GM18519 (cell line): ENCODE measurements around the gene PCOLCE2.

Experiments used
- ATAC-seq: cut with Tn5 transposase; IDR thresholded peaks from one replicate; pipeline ENCODE4 v1.9.1; 2021; ENCODE audit warnings: mild to moderate bottlenecking, moderate library complexity; ENCODE audit not compliant: unreplicated experiment, low FRiP score

Gene PCOLCE2

DNA sequence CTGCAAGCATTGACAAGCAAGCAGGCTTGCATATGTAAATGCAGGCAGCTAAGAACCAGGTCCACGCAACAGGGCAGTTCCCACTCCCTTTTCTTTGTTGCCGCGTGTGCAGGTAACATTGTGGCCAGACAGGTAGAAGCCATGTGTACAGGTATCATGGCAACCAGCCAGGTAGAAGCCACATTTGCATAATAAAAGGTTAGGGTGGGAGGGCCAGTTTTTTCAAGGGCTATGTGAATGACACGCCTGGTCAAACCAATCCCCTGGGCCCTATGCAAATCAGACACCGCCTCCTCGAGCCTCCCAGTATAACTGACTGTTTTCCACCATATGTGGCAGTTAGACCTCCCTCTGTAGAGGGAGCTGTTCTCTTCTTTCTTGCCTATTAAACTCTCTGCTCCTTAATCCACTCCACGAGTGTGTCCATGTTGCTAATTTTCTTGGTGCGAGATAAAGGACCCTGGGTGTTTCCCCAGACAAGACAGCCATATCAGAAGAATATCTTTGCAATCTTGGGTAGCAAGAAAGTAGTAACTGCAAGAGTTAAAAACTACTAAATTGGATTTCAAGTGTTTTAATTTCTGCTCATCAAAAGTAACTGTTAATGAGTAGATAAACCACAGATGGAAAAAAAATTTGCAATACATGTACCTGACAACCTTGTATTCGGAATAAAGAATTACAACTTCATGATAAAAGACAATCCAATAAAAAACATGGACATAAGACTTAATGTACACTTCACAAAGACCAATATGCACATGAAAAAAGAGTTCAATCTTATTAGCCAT lies 21.8 kb downstream of the PCOLCE2 start:
- no peak for ATAC-seq

DNA sequence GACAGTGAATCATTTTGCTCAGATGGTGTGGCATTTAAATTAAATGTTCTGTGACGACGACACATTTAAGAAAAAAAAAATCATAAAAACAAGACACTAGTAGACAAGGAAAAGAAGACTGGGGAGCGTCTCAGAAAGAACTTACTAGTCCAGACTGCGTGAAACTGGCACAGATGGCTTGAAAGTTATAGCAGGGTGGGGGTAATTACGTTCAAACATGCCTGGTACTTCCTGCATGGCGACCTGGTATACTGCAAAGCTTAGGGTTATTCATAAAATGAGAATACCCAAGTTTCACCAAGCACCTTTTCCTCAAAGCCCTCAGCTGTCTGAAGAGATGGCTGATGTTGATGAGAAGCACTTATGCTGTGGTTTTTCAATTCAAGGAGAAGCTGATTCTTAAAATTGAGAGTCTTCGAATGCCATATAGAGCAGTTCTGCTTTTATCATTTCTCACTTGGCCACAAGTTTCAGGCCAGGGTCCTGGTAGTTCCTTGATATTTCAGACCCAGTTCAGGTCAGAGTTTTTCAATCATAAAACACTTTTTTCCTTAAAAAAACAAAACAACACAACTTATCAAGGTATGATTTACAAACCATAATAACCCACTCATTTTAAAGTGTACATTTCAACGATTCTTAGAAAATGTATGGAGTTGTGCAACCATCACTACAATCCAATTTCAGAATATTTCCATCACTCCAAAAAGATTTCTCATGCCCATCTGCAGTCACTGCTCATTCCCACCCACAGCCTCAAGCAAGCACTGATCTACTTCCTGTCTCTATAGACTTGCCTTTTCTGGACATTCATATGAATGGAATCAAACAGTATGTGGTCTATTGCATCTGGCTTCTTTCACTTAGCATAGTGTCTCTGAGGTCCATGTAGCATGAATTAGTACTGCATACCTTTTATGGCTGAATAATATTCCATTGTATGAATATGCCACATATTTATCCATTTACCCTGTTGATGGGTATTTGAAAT lies 24.7 kb downstream of the PCOLCE2 start:
- ATAC-seq: no peak

GRCh38 chr3:142863010-142863817 lies 25.7 kb downstream of the PCOLCE2 start:
- no peak for ATAC-seq

- no peak for ATAC-seq
Observed at GRCh38 chr3:142861926-142862325, 27.0 kb downstream of the PCOLCE2 start.

DNA sequence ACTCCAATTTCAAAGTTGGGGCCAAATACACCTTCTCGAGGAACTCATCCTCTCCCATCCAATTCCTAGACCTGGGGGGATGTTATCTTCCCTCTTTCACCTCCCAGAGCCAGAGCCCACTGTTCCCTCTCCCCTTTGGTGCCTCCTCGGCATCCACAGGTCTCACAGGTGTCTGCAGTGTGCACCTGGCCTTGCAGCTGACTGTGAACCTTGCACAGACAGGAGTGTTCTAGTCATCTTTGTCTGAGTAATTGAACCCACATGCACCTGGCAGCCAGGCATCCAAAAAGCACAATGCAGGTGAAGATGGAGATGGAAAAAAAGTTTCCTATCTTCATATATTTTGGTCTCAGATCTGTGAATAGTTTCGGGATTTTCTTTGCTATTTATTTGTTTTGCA lies 30.8 kb downstream of the PCOLCE2 start:
- no peak for ATAC-seq

- ATAC-seq: no peak
Observed at GRCh38 chr3:142857056-142857455, 31.8 kb downstream of the PCOLCE2 start.

DNA sequence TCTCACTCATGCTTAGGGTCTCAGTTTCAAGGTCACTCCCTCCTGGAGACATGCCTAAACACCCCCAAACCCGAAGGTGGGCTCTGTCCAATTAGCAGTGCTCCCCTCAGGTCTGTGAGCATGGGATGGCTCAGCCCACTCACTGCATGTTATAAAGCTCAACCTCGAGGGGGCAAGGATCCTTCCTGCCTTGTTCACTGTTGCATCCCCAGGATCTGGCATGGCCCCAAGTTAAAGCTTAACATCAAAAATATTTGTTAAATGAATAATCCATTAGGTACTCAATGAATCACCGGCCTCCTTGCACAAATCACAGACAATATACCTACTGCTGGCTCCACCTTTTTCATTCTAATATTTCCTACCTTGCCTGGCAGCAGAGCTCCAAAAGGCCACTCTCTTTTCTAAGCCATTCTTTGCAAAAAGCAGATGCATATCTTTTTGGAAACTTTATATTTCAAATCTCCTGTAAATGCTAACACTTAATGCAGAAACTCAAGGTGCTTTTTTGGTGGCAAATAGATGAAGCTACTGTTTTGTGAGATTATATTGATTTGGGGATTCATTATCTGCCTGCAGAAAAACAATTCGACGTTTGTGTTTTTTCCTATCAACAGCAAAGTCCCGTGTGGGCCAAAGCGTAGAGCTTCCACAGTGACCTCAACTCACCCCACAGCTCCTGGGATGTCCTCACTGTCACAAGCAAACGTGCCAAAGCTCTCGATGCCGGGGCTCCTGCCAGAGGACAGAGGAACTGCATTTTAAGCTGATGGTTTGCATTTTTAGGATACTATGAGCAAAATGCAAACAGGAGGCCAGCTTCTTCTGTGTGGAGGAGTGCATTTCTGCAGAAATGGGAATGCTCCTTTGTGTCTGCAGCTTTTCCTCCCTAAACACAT lies 35.4 kb downstream of the PCOLCE2 start:
- ATAC-seq: no peak

GRCh38 chr3:142852009-142852408 lies 36.9 kb downstream of the PCOLCE2 start:
- ATAC-seq: no peak

DNA sequence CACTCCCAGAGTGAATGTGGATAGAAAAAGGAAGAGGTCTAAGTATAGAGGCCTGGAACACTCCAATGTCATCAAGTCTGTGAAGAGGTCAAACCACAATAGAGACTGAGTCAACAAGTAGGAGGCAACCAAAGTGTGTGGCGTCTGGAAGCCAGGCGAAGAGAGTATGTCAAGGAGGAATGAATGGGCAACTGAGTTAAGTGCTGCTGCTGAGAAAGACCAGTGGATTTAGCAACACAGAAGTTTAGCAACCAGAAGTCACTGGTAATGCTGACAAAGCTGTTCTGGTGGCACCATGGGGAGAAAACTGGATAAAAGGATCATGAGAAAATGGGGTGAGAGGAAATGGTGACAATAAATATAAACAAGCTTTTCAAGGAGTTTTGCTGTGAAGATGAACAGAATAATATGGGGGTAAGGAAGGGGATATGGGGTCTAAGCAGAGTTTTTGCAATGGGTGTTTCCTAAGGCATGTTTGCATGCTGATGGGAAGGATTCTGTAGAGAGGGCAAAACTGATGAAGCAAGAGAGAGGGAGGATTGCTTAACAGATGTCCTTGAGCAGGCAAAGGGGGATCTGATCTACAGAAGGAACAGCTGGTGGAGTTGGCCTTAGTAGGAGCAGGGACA lies 38.4 kb downstream of the PCOLCE2 start:
- no peak for ATAC-seq

- ATAC-seq: no peak
Observed at GRCh38 chr3:142849148-142849547, 39.7 kb downstream of the PCOLCE2 start.

DNA sequence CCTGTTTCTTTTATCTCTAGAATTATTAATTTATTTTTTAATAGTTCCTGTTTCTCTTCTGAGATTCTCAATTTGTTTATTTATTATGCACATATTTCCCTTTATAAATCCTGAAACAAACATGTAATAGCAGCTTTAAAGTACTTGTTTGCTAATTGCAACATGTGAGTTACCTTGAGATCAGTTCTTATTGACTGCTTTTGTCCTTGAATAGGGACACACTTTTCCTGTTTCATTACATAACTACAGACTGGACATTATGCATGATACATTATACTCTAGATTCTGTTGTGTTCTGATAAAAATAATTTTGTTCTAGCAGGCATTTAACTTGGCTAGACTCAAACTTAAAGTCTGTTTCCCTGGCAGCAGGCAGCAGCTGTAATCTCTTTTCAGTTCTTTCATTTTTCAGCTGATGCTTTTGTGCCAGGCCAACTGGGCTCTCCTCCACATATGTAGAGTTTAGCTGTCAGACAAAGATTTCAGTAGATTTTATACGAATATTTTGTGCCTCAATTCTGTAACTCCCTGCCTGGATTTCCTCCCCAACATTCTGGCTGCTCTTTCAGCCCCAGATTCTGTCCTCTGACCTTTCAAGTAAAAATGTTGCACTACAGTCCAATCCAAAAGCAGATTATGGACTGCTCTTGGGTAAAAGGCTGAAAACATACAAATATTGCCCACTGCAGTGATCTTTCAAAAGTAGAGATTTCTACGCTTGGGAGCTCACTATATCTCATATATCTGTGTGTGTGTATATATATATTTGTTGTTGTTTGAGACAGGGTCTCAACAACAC lies 41.9 kb downstream of the PCOLCE2 start:
- ATAC-seq: no peak

- no peak for ATAC-seq
Observed at GRCh38 chr3:142844339-142844977, 44.4 kb downstream of the PCOLCE2 start.

DNA sequence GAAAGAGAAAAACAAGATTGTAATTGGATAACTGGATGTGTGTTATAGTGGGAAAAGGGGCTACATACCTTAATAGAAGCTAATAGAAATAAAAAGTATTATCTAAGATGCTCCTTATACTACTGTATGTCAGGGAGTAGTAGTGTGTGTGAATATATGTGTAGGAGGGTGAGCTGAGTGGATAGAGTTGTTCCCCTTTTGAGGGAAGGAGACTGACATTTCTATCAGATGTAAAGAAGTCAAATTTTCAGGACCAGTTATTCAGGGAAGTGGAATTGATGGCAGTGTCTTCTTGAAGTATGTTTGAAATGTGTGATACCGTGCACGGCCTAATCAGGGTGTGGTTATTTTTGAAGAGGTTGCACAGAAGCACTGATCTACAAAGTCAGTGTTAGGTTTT lies 49.1 kb downstream of the PCOLCE2 start:
- ATAC-seq: no peak

DNA sequence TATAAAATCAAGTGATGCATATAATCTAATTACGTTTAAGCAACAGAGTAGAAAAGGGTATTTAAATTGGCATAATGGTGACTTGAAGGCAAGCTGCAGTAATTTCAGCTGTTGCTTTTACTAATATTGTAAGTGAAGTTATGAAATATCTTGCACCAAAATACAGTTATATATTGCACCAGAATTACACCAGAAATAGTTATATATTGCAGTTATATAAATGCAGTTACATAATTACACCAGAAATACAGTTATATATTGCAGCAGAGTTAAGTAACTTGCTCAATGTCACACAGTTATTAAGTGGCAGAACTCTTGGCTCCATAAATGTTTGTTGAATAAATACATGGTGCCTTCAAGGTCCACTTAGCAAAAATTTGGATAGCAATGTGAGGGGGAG lies 51.4 kb downstream of the PCOLCE2 start:
- no peak for ATAC-seq

DNA sequence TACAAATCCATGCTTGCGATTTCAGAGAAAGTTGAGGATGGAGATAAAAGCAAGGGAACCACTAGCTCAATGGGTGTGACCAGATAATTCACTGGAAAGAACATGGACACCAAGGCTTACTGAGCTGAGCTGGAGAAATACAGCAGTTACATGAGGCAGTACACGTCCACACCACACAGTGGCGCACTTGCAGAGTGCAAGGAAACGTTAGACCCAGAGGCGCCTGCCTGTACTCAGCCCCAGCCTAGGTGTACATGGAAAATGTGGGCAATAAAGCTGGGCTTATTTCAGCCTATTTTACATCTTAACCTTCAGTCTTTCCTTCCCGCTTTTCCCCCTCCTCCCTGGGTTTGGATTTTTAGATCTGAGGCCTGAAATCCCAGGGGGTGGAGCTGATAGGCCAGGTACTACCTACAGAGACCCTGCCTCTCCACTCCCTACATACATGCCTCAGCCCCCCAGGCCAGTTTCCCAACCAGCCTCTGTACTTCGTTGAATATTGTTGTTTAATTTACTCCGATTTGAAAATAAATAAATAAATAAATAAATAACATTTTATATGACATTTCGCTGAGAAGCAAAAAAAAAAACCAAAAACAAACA lies 60.1 kb downstream of the PCOLCE2 start:
- peak; percentile 98 for ATAC-seq

GRCh38 chr3:142819179-142819578 lies 69.7 kb downstream of the PCOLCE2 start:
- ATAC-seq: no peak

GRCh38 chr3:142818651-142819050 lies 70.2 kb downstream of the PCOLCE2 start:
- ATAC-seq: no peak

DNA sequence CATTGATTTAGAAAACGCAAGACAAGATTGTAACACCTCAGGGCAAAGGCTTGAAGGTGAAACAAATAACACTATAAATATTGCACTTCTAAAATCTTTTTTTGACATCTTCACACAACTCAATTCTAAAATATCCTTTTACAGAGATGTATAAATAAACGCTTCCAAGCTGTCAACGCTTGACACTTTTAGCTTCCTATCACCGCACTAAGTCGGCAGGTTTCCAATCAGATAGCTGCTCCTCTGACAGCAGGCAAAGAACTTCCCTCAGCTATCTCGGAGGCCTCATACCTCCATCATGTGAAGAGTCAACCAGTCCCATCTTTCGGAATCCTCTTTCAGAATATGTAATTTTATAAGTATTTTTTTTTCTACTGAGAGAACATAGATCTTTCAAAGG lies 71.0 kb downstream of the PCOLCE2 start:
- ATAC-seq: no peak
